ENCODE data around the gene GRHPR. TPM values are rescaled to one million over a fixed set of nuclear protein-coding genes. Genes with fewer than 3 reads are reported as not detected.

GRHPR gene
- total and polyA plus RNA-seq, 2 experiments from 2014 or later, result 252 to 376 TPM

DNA sequence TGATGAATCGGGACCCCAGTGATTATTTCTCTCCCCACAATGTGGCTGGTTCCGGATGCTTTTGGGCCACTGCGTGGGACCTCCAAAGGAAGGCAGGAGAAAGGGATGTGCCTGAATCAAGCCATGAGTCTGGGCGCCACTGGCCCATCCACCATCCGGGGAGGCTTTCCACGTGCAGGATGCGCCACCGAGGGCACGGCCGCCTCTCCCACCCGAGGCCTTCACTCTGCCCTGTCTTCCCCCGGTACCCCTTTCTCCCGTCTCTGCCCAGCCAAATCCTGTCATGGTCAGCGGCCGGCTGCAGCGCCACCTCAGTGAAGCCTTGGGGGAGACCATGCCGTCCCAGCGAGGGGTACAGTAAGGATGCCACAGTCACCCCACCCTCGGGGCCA lies 43.9 kb upstream of the GRHPR start:
- no peak overlapping the region for H3K4me3 ChIP-seq
- no peak for DNase-seq (ENCODE audit: low read depth in 1 of 2, low spot score in 1 of 2)
- H3K27ac ChIP-seq, result no peak overlapping the region
- TF ChIP-seq, protein P1, sequence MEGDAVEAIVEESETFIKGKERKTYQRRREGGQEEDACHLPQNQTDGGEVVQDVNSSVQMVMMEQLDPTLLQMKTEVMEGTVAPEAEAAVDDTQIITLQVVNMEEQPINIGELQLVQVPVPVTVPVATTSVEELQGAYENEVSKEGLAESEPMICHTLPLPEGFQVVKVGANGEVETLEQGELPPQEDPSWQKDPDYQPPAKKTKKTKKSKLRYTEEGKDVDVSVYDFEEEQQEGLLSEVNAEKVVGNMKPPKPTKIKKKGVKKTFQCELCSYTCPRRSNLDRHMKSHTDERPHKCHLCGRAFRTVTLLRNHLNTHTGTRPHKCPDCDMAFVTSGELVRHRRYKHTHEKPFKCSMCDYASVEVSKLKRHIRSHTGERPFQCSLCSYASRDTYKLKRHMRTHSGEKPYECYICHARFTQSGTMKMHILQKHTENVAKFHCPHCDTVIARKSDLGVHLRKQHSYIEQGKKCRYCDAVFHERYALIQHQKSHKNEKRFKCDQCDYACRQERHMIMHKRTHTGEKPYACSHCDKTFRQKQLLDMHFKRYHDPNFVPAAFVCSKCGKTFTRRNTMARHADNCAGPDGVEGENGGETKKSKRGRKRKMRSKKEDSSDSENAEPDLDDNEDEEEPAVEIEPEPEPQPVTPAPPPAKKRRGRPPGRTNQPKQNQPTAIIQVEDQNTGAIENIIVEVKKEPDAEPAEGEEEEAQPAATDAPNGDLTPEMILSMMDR (IDR thresholded peaks at IDR 0.05; ENCODE audit: low read depth, low read length), result no peak
- no peaks in the 10 kb centered on the region for H3K9me3 ChIP-seq (ENCODE audit: low read depth)
- no peaks in the 10 kb centered on the region for H3K4me1 ChIP-seq (ENCODE audit: low read depth)
- no peaks in the 10 kb centered on the region for H3K27me3 ChIP-seq
- H3K36me3 ChIP-seq, result no peaks in the 10 kb centered on the region

DNA sequence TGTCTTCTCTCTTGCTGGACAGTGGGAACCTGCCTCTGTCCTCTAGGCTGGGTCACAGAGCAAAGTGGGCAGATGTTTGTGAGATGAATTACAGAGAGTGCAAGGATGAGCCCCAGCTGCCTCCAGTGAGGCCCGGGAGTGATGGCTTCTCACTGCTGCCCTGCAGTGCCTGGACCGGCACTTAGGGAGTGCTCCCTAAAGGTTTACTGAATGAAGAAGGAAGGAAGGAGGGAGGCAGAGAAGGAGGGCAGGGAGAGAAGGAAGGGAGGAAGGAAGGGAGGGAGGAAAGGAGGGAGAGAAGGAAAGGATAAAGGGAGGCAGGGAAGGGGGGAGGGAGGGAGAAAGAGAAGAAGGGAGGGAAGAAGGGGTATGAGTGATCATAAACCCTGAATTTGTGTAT lies 42.7 kb upstream of the GRHPR start:
- Histone ChIP-seq H3K27me3 (no peaks in the 10 kb centered on the region), H3K36me3 (no peaks in the 10 kb centered on the region), H3K4me1 (ENCODE audit: low read depth) (no peaks in the 10 kb centered on the region), H3K27ac (no peak overlapping the region), H3K4me3 (no peak overlapping the region), H3K9me3 (ENCODE audit: low read depth) (no peaks in the 10 kb centered on the region)
- no peak for DNase-seq (ENCODE audit: low read depth in 1 of 2, low spot score in 1 of 2)
- TF ChIP-seq, protein P1 (IDR thresholded peaks at IDR 0.05; ENCODE audit: low read depth, low read length), result no peak

DNA sequence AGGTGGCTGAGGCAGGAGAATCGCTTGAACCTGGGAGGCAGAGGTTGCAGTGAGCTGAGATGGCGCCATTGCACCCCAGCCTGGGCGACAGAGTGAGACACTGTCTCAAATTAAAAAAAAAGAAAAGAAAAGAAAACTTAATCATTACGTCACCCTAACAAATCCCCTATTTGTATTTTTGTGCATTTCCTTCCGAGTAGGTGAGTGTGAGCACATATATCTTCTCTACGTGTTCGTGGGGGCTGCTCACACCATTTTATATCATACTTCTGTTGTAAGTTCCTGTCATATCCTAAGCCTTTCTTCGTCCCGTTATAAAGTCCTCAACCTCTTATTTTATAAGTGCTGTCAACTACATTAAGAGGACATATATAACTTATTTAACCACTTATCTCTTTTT lies 41.9 kb upstream of the GRHPR start:
- Histone ChIP-seq H3K27me3 (no peaks in the 10 kb centered on the region), H3K9me3 (ENCODE audit: low read depth) (no peaks in the 10 kb centered on the region), H3K36me3 (no peaks in the 10 kb centered on the region), H3K27ac (no peak overlapping the region), H3K4me3 (no peak overlapping the region), H3K4me1 (ENCODE audit: low read depth) (no peaks in the 10 kb centered on the region)
- TF ChIP-seq, protein P1 (IDR thresholded peaks at IDR 0.05; ENCODE audit: low read depth, low read length), result no peak
- DNase-seq (ENCODE audit: low read depth in 1 of 2, low spot score in 1 of 2), result no peak

DNA sequence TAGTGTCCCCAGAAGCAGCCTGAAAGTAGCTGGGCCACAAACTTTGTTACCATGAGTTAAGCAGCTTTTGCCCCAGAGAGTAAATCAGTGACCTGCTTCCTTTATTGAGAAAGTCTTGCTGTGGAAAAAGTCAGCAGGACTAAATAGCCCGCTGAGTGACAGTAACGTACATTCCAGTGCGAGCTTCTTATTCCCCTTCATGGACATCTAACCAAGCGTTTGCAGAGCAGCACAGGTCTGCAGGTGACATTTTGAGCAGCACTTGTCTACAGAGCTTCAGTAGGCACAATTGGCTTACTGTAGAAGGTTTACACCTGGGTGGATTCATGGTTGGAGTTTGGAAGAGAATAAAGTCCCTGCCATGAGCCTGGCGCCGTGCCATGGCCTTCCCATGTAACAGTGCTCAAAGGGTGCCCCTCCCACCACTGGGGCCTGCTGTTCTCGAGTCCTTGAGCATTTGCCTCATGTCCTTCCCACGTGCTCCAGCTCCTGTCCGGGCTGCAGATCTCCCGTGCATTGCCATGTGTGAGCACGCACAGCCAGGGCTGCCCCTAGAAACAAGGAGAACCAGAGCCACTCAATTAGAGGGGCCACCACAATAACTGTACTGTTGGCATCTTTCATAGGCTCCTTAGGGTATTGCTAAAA lies 41.3 kb upstream of the GRHPR start:
- H3K4me3 ChIP-seq, result no peak overlapping the region
- no peaks in the 10 kb centered on the region for H3K36me3 ChIP-seq
- no peak overlapping the region for H3K27ac ChIP-seq
- no peak for DNase-seq (ENCODE audit: low read depth in 1 of 2, low spot score in 1 of 2)
- TF ChIP-seq, protein P1 (IDR thresholded peaks at IDR 0.05; ENCODE audit: low read depth, low read length), result no peak
- H3K4me1 ChIP-seq (ENCODE audit: low read depth), result no peaks in the 10 kb centered on the region
- no peaks in the 10 kb centered on the region for H3K9me3 ChIP-seq (ENCODE audit: low read depth)
- H3K27me3 ChIP-seq, result no peaks in the 10 kb centered on the region

DNA sequence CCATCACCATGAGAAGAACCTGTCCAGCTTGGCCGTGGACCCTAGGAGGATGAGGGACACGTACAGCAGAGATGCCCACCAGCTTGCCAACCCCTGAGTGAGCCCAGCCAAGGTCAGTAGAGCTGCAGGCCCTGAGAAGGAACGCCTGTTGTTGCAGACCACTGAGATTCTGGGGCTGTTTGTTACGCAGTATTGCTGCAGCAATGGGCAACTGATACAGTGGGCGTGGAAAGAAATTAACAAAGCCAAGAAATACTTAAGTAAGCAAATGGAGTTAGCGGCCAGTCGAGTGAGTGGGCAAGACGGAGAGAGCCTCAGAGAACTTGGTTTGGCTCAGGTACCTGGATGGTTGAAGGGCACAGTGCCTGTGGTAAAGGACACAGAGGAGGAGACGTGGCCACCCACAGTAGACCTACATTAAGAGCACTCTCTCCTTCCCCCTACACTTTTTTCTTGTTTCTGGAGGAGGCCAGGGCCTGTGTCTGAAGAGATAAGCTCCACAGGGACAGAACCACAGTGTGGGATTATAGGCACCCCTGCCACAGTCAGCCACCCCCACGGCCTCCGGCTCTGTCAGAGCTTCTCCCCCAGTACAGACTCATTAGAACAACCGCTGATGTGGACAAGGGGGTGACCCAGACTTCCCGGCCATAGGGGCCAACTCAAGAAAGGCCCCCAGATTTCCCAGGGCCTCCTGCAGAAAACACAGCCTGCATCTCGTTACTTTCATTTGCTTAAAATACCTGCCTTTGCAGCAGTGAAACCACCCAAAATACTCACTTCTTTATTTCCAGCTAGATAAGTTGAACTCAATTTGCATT lies 40.1 kb upstream of the GRHPR start:
- Histone ChIP-seq H3K27me3 (no peaks in the 10 kb centered on the region), H3K27ac (no peak overlapping the region), H3K9me3 (ENCODE audit: low read depth) (no peaks in the 10 kb centered on the region), H3K4me3 (no peak overlapping the region), H3K4me1 (ENCODE audit: low read depth) (no peaks in the 10 kb centered on the region), H3K36me3 (no peaks in the 10 kb centered on the region)
- TF ChIP-seq, protein P1 (IDR thresholded peaks at IDR 0.05; ENCODE audit: low read depth, low read length), result no peak
- no peak for DNase-seq (ENCODE audit: low read depth in 1 of 2, low spot score in 1 of 2)

Measured in cardiac muscle cell (in vitro differentiated cells and primary cell).